Measurements from ENCODE around the gene KREMEN2. TPM values are rescaled to one million over a fixed set of nuclear protein-coding genes. Genes with fewer than 3 reads are reported as not detected.

The KREMEN2 gene
- total RNA-seq, 2 experiments from 2014 or later = not detected

DNA sequence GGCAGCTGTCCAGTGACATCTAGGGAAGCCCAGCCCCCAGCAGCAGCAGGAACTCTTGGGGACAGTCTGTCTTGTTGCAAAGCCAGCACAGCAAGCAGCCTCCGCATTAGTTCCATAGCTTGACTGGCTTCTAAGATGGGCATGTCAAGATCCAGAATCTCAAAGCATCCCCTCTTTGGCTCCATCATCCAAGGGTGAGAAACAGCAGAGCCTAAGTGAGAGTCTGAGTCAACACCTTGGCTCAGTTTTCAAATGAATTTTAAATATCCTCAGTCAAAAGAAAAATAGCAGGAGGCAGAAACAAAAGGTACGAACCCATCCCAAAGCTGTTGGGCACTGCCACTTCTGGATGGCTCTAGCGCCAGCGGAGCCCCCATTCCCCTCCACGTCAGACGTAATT, 50.9 kb downstream of the KREMEN2 start:
- Histone ChIP-seq H3K27ac (ENCODE audit: low read depth in 1 of 2, low read length in 2 of 2) (no peak overlapping the region), H3K36me3 (ENCODE audit: insufficient read depth, low read length) (no peaks in the 10 kb centered on the region), H3K27me3 (ENCODE audit: control insufficient read depth in 1 of 2, insufficient read depth in 2 of 2, low read length in 2 of 2) (peaks cover 10 to 12% of the 10 kb centered on the region in 2 experiments), H3K4me3 (ENCODE audit: low read length) (no peak overlapping the region), H3K4me1 (ENCODE audit: insufficient read depth, low read length) (peaks cover 34% of the 10 kb centered on the region), H3K9me3 (ENCODE audit: control insufficient read depth in 1 of 2, insufficient read depth in 1 of 2, low read length in 2 of 2) (peaks cover 0 to 7% of the 10 kb centered on the region in 2 experiments)
- H3K27me3 Mint-ChIP-seq = peaks cover 18% of the 10 kb centered on the region
- peaks cover 8% of the 10 kb centered on the region for H3K4me1 Mint-ChIP-seq (ENCODE audit: low read depth)
- H3K9me3 Mint-ChIP-seq = no peaks in the 10 kb centered on the region
- ChIA-PET POLR2A (no interaction called here), CTCF (interaction anchor here (1.0 kb wide), 1 partner anchor 17 kb away, joined by 4 read pairs; no protein-coding TSS in a partner anchor)
- no peak for DNase-seq
- intact Hi-C loops (cut with DNase I, micrococcal nuclease) = no loop called here
- H3K27ac Mint-ChIP-seq = no peak overlapping the region
- TF ChIP-seq, protein P1, sequence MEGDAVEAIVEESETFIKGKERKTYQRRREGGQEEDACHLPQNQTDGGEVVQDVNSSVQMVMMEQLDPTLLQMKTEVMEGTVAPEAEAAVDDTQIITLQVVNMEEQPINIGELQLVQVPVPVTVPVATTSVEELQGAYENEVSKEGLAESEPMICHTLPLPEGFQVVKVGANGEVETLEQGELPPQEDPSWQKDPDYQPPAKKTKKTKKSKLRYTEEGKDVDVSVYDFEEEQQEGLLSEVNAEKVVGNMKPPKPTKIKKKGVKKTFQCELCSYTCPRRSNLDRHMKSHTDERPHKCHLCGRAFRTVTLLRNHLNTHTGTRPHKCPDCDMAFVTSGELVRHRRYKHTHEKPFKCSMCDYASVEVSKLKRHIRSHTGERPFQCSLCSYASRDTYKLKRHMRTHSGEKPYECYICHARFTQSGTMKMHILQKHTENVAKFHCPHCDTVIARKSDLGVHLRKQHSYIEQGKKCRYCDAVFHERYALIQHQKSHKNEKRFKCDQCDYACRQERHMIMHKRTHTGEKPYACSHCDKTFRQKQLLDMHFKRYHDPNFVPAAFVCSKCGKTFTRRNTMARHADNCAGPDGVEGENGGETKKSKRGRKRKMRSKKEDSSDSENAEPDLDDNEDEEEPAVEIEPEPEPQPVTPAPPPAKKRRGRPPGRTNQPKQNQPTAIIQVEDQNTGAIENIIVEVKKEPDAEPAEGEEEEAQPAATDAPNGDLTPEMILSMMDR (IDR thresholded peaks at IDR 0.05) = no peak
- ATAC-seq (ENCODE audit: poor library complexity) = no peak
- H3K4me3 Mint-ChIP-seq = no peak overlapping the region
- no peaks in the 10 kb centered on the region for H3K36me3 Mint-ChIP-seq (ENCODE audit: low read depth)

DNA sequence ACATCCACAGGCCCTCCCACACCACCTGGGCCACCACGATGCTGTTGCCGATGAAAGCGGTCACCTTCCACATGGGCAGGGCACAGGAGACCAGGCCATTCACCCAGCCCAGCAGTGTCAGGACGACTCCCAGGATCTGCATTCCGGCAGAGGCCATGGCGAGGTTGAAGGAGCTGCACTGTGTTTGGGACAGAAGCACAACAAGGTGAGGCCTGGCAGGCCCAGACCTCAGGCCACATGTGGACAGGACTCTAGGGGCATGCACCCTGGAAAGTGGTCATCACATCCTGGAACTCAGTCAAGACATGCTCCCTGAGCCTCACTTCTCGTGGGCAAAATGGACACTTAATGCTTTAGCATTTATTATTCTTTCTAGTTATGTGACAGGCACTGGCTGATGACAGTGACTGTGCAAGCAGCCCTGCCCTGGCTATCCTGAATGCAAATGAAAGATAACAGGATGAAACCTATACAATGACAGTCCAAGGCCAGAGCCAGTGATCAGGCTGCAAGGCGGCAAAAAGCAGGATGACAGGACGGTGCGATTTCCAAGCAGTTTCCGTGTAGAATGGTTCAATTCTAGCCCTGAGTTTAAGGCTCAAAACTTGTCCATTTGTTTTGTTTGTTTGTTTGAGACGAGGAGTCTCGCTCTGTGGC, 51.9 kb downstream of the KREMEN2 start:
- Histone ChIP-seq H3K4me3 (ENCODE audit: low read length) (no peak overlapping the region), H3K4me1 (ENCODE audit: insufficient read depth, low read length) (peaks cover 43% of the 10 kb centered on the region), H3K27me3 (ENCODE audit: control insufficient read depth in 1 of 2, insufficient read depth in 2 of 2, low read length in 2 of 2) (peaks cover 10 to 12% of the 10 kb centered on the region in 2 experiments), H3K36me3 (ENCODE audit: insufficient read depth, low read length) (no peaks in the 10 kb centered on the region), H3K9me3 (ENCODE audit: control insufficient read depth in 1 of 2, insufficient read depth in 1 of 2, low read length in 2 of 2) (peaks cover 0 to 5% of the 10 kb centered on the region in 2 experiments), H3K27ac (ENCODE audit: low read depth in 1 of 2, low read length in 2 of 2) (no peak overlapping the region)
- H3K36me3 Mint-ChIP-seq (ENCODE audit: low read depth) = no peaks in the 10 kb centered on the region
- H3K27ac Mint-ChIP-seq = no peak overlapping the region
- no peaks in the 10 kb centered on the region for H3K9me3 Mint-ChIP-seq
- peaks cover 16% of the 10 kb centered on the region for H3K4me1 Mint-ChIP-seq (ENCODE audit: low read depth)
- H3K4me3 Mint-ChIP-seq = peak overlapping the region; percentile 71
- no peak for ATAC-seq (ENCODE audit: poor library complexity)
- no peak for DNase-seq
- ChIA-PET POLR2A (no interaction called here), CTCF (no interaction called here)
- TF ChIP-seq, protein P1 (IDR thresholded peaks at IDR 0.05) = no peak
- peaks cover 18% of the 10 kb centered on the region for H3K27me3 Mint-ChIP-seq
- intact Hi-C loops (cut with DNase I, micrococcal nuclease) = no loop called here

DNA sequence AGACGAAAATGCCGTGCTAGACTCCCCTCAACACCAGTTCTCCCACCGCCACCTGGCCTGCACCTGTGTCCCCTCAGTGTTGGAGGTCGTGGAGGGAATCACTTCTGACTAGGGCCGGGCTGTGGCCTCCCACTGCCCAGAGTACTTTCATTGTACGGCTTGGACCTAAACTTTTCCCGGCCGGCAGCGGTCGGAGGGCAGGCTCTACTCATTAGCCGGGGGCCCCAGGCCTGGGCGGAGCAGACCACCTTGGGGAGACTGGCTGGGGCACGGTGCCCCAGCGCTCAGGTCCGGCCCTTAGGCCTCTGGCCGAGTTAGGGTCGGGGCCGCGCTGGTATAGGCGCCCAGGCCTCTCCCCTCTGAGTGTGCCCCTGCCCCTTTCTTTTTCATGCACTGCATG, 53.3 kb downstream of the KREMEN2 start:
- Mint-ChIP-seq H3K27ac (no peak overlapping the region), H3K36me3 (ENCODE audit: low read depth) (no peaks in the 10 kb centered on the region), H3K9me3 (no peaks in the 10 kb centered on the region), H3K27me3 (peaks cover 16% of the 10 kb centered on the region), H3K4me3 (no peak overlapping the region), H3K4me1 (ENCODE audit: low read depth) (peaks cover 29% of the 10 kb centered on the region)
- Histone ChIP-seq H3K4me1 (ENCODE audit: insufficient read depth, low read length) (peaks cover 49% of the 10 kb centered on the region), H3K9me3 (ENCODE audit: control insufficient read depth in 1 of 2, insufficient read depth in 1 of 2, low read length in 2 of 2) (peaks cover 0 to 5% of the 10 kb centered on the region in 2 experiments), H3K4me3 (ENCODE audit: low read length) (no peak overlapping the region), H3K27me3 (ENCODE audit: control insufficient read depth in 1 of 2, insufficient read depth in 2 of 2, low read length in 2 of 2) (peaks cover 4 to 10% of the 10 kb centered on the region in 2 experiments), H3K36me3 (ENCODE audit: insufficient read depth, low read length) (no peaks in the 10 kb centered on the region), H3K27ac (ENCODE audit: low read depth in 1 of 2, low read length in 2 of 2) (no peak overlapping the region)
- ChIA-PET CTCF (no interaction called here), POLR2A (no interaction called here)
- TF ChIP-seq, protein P1 (IDR thresholded peaks at IDR 0.05) = no peak
- no peak for DNase-seq
- ATAC-seq (ENCODE audit: poor library complexity) = no peak
- intact Hi-C loops (cut with DNase I, micrococcal nuclease) = no loop called here

Other genes with a start within 250 kb of the KREMEN2 start
- gene PRSS27, start 244.1 kb upstream of the KREMEN2 start, total RNA-seq = under 1 TPM; 0.28 to 0.44 TPM
- gene SRRM2, start 211.6 kb upstream of the KREMEN2 start, total RNA-seq = 1,000 to 10,000 TPM; 1,187 to 1,199 TPM
- gene ELOB, start 187.0 kb upstream of the KREMEN2 start, total RNA-seq = 100 to 1,000 TPM; 102 to 103 TPM
- not detected for gene PRSS33, start 176.7 kb upstream of the KREMEN2 start, total RNA-seq
- gene PRSS41, start 165.8 kb upstream of the KREMEN2 start, total RNA-seq = not detected
- not detected for gene PRSS21, start 147.0 kb upstream of the KREMEN2 start, total RNA-seq
- gene ZG16B, start 134.0 kb upstream of the KREMEN2 start, total RNA-seq = not detected
- gene PRSS22, start 106.1 kb upstream of the KREMEN2 start, total RNA-seq = 1 to 10 TPM in 1 of 2 experiments, under 1 TPM in 1; 0.93 to 1.1 TPM
- 1 to 10 TPM; 7.8 to 8.1 TPM for gene FLYWCH2, start 81.1 kb upstream of the KREMEN2 start, total RNA-seq
- gene FLYWCH1, start 52.3 kb upstream of the KREMEN2 start, total RNA-seq = 10 to 100 TPM; 84.8 to 97.0 TPM
- gene PAQR4, start 5.1 kb downstream of the KREMEN2 start, total RNA-seq = under 1 TPM; 0.39 to 0.44 TPM
- under 1 TPM; 0.47 to 0.60 TPM for gene PKMYT1, start 16.2 kb downstream of the KREMEN2 start, total RNA-seq
- gene CLDN9, start 48.6 kb downstream of the KREMEN2 start, total RNA-seq = not detected
- not detected for gene CLDN6, start 53.9 kb downstream of the KREMEN2 start, total RNA-seq
- 1 to 10 TPM; 1.8 to 1.9 TPM for gene TNFRSF12A, start 56.1 kb downstream of the KREMEN2 start, total RNA-seq
- 10 to 100 TPM in 1 of 2 experiments, 1 to 10 TPM in 1; 8.9 to 11.0 TPM for gene HCFC1R1, start 59.7 kb downstream of the KREMEN2 start, total RNA-seq
- 10 to 100 TPM; 12.0 to 12.9 TPM for gene THOC6, start 59.8 kb downstream of the KREMEN2 start, total RNA-seq
- gene BICDL2, start 72.7 kb downstream of the KREMEN2 start, total RNA-seq = not detected
- gene MMP25, start 82.3 kb downstream of the KREMEN2 start, total RNA-seq = under 1 TPM; 0.42 to 0.80 TPM
- gene IL32, start 101.4 kb downstream of the KREMEN2 start, total RNA-seq = 100 to 1,000 TPM; 378 to 383 TPM
- gene ZSCAN10, start 135.0 kb downstream of the KREMEN2 start, total RNA-seq = under 1 TPM; 0.36 to 0.56 TPM
- not detected for gene ZNF205, start 148.3 kb downstream of the KREMEN2 start, total RNA-seq
- gene ZNF213, start 170.8 kb downstream of the KREMEN2 start, total RNA-seq = 1 to 10 TPM; 1.6 to 2.2 TPM
- not detected for gene OR1F1, start 223.9 kb downstream of the KREMEN2 start, total RNA-seq